PFSK-1 (cell line): Measurements from ENCODE around the gene PTCH1.
A peak's percentile ranks its signal among the peaks of the same experiment; 100 is the strongest.

Source experiments
- FOXP2 ChIP-seq: optimal IDR thresholded peaks from 2 replicates; pipeline ENCODE3; 2011; ENCODE audit warnings: borderline replicate concordance, control low read depth, inconsistent platforms; ENCODE audit not compliant: insufficient read depth; ENCODE audit errors: extremely low read length, extremely low read depth
- POLR2AphosphoS5 ChIP-seq: IDR thresholded peaks from 2 replicates; pipeline ENCODE4 v1.6.1; 2012; ENCODE audit warnings: low read depth, mild to moderate bottlenecking, control low read depth, low read length, moderate library complexity
- REST ChIP-seq, 2 experiments: IDR thresholded peaks; 2 replicates each; pipeline versions ENCODE4 v1.6.1 to v1.8.0; 2011 to 2012; ENCODE audit warnings: low read depth in 2 of 2, low read length in 2 of 2, control low read depth in 1 of 2, inconsistent platforms in 1 of 2, mild to moderate bottlenecking in 1 of 2, moderate library complexity in 1 of 2; ENCODE audit not compliant: insufficient read depth in 1 of 2
- SIN3A ChIP-seq: IDR thresholded peaks from 2 replicates; pipeline ENCODE4 v1.6.1; 2012; ENCODE audit warnings: mild to moderate bottlenecking, low read length, moderate library complexity, borderline replicate concordance; ENCODE audit not compliant: insufficient read depth
- TAF1 ChIP-seq: IDR thresholded peaks from 2 replicates; pipeline ENCODE4 v1.6.1; 2012; ENCODE audit warnings: low read length, control low read depth, borderline replicate concordance; ENCODE audit not compliant: insufficient read depth

Gene PTCH1

GRCh38 chr9:95462249-95463147, 54.3 kb downstream of the PTCH1 start:
- TF ChIP-seq POLR2AphosphoS5: peak; percentile 54; the same call in 1 of the 2 replicates
- TF ChIP-seq REST (IDR thresholded peaks at IDR 0.05; ENCODE audit: insufficient read depth in 1 of 2, low read depth in 2 of 2, low read length in 2 of 2): peak; percentile 19 to 58; a peak in 1 of 4 replicates
- peak; percentile 38; the same call in 1 of the 2 replicates for TF ChIP-seq TAF1
- peak; percentile 84; the same call in 1 of the 2 replicates for TF ChIP-seq SIN3A
- peak; percentile 75 for TF ChIP-seq FOXP2

- TF ChIP-seq POLR2AphosphoS5: no peak
- TF ChIP-seq TAF1: no peak
- TF ChIP-seq REST (IDR thresholded peaks at IDR 0.05; ENCODE audit: insufficient read depth in 1 of 2, low read depth in 2 of 2, low read length in 2 of 2): no peak
- TF ChIP-seq SIN3A: no peak
- no peak for TF ChIP-seq FOXP2
These were observed 55.1 kb downstream of the PTCH1 start for GRCh38 chr9:95461448-95462248.

GRCh38 chr9:95460518-95461164, 56.1 kb downstream of the PTCH1 start:
- TF ChIP-seq SIN3A (no peak), REST (IDR thresholded peaks at IDR 0.05; ENCODE audit: insufficient read depth in 1 of 2, low read depth in 2 of 2, low read length in 2 of 2) (no peak), POLR2AphosphoS5 (no peak), FOXP2 (no peak), TAF1 (no peak)

GRCh38 chr9:95459851-95460517, 56.8 kb downstream of the PTCH1 start:
- TF ChIP-seq FOXP2 (no peak), POLR2AphosphoS5 (no peak), REST (IDR thresholded peaks at IDR 0.05; ENCODE audit: insufficient read depth in 1 of 2, low read depth in 2 of 2, low read length in 2 of 2) (no peak), TAF1 (no peak), SIN3A (no peak)
